HepG2 (cell line): ENCODE data around the gene FAM200B. TPM values are rescaled to one million over a fixed set of nuclear protein-coding genes. Genes with fewer than 3 reads are reported as not detected.

ENCODE experiments used
- KAT2B ChIP-seq: fragments of 150-350 bp; IDR thresholded peaks from 2 replicates; pipeline ENCODE4 v1.6.1; 2014; ENCODE audit warnings: low read depth, low read length, borderline replicate concordance
- LBX2 ChIP-seq: sonication (generic); formaldehyde crosslinking; IDR thresholded peaks from 2 replicates; pipeline ENCODE4 v1.5.0; 2020; ENCODE audit warnings: missing genetic modification reagents, mild to moderate bottlenecking, borderline replicate concordance
- MTF1 ChIP-seq: sonication (generic); formaldehyde crosslinking; IDR thresholded peaks from 2 replicates; pipeline ENCODE4 v1.5.0; 2020; ENCODE audit warnings: missing genetic modification reagents
- NFE2L1 ChIP-seq: sonication (generic); formaldehyde crosslinking; IDR thresholded peaks from 2 replicates; pipeline ENCODE4 v1.4.0; 2020; ENCODE audit warnings: missing genetic modification reagents, mild to moderate bottlenecking, borderline replicate concordance
- POGK ChIP-seq: sonication (generic); formaldehyde crosslinking; conservative IDR thresholded peaks from 2 replicates; pipeline ENCODE4 v1.8.0; 2022; ENCODE audit warnings: mild to moderate bottlenecking, moderate library complexity, missing genetic modification reagents
- REPIN1 ChIP-seq: sonication (generic); formaldehyde crosslinking; IDR thresholded peaks from 2 replicates; pipeline ENCODE4 v1.8.0; 2022; ENCODE audit warnings: missing genetic modification reagents, low read depth, mild to moderate bottlenecking, borderline replicate concordance
- SKI ChIP-seq: fragments of 450-650 bp; IDR thresholded peaks from one replicate; pipeline ENCODE4 v1.6.1; 2018; ENCODE audit warnings: mild to moderate bottlenecking; ENCODE audit not compliant: partially characterized antibody
- SP2 ChIP-seq: sonication (generic); formaldehyde crosslinking; IDR thresholded peaks from 2 replicates; pipeline ENCODE4 v1.5.1; 2020; ENCODE audit warnings: mild to moderate bottlenecking, missing genetic modification reagents
- TRIM22 ChIP-seq: fragments of 450-650 bp; IDR thresholded peaks from 2 replicates; pipeline ENCODE4 v1.6.1; 2017
- XRCC5 ChIP-seq: fragments of 200-400 bp; formaldehyde crosslinking; optimal IDR thresholded peaks from 2 replicates; pipeline ENCODE3; 2017; ENCODE audit warnings: mild to moderate bottlenecking, low read length
- ZBED4 ChIP-seq: sonication (generic); formaldehyde crosslinking; IDR thresholded peaks from 2 replicates; pipeline ENCODE4 v1.4.0; 2020; ENCODE audit warnings: missing genetic modification reagents, borderline replicate concordance
- ZBTB49 ChIP-seq: sonication (generic); formaldehyde crosslinking; IDR thresholded peaks from 2 replicates; pipeline ENCODE4 v1.4.0; 2020; ENCODE audit warnings: missing genetic modification reagents, borderline replicate concordance
- ZNF138 ChIP-seq: sonication (generic); formaldehyde crosslinking; IDR thresholded peaks from 2 replicates; pipeline ENCODE4 v1.5.0; 2020; ENCODE audit warnings: mild to moderate bottlenecking, low read depth, missing genetic modification reagents
- ZNF572 ChIP-seq: sonication (generic); formaldehyde crosslinking; IDR thresholded peaks from 2 replicates; pipeline ENCODE4 v1.5.1; 2020; ENCODE audit warnings: mild to moderate bottlenecking, missing genetic modification reagents
- ZNF598 ChIP-seq: sonication (generic); formaldehyde crosslinking; IDR thresholded peaks from 2 replicates; pipeline ENCODE4 v1.5.1; 2020; ENCODE audit warnings: mild to moderate bottlenecking, missing genetic modification reagents, borderline replicate concordance
- ZUFSP ChIP-seq: sonication (generic); formaldehyde crosslinking; IDR thresholded peaks from 2 replicates; pipeline ENCODE4 v1.9.0; 2021; ENCODE audit warnings: missing genetic modification reagents, mild to moderate bottlenecking, borderline replicate concordance
- polyA plus RNA-seq, 8 experiments: library from polyadenylated mRNA; depleted of rRNA in 3 of 8; stranded (reverse) in 7 of 8; unstranded in 1 of 8; fragments of >200 nt; fragmentation: Illumina TruSeq in 4 of 8; extraction: Trizol in 4 of 8; gene quantifications; 2 replicates each; pipeline versions ENCODE4 v1.2.1 to v1.2.3, GENCODE V29; 2011 to 2016; ENCODE audit warnings: low read depth in 4 of 8, missing spikeins in 1 of 8, mixed read lengths in 1 of 8; ENCODE audit not compliant: insufficient read depth in 1 of 8
- total RNA-seq, 5 experiments: library from RNA; depleted of rRNA; stranded (reverse); fragments of >200 nt; fragmentation: Illumina TruSeq; extraction: Trizol; gene quantifications; 2 replicates each; pipeline ENCODE4 v1.2.3, GENCODE V29; 2016; ENCODE audit warnings: low read depth in 1 of 5

Gene FAM200B
- total and polyA plus RNA-seq, 2 of the 13 experiments (the other 11 are each of a cell fraction or from before 2014, with no cell fraction given) = 25.6 to 41.8 TPM

DNA sequence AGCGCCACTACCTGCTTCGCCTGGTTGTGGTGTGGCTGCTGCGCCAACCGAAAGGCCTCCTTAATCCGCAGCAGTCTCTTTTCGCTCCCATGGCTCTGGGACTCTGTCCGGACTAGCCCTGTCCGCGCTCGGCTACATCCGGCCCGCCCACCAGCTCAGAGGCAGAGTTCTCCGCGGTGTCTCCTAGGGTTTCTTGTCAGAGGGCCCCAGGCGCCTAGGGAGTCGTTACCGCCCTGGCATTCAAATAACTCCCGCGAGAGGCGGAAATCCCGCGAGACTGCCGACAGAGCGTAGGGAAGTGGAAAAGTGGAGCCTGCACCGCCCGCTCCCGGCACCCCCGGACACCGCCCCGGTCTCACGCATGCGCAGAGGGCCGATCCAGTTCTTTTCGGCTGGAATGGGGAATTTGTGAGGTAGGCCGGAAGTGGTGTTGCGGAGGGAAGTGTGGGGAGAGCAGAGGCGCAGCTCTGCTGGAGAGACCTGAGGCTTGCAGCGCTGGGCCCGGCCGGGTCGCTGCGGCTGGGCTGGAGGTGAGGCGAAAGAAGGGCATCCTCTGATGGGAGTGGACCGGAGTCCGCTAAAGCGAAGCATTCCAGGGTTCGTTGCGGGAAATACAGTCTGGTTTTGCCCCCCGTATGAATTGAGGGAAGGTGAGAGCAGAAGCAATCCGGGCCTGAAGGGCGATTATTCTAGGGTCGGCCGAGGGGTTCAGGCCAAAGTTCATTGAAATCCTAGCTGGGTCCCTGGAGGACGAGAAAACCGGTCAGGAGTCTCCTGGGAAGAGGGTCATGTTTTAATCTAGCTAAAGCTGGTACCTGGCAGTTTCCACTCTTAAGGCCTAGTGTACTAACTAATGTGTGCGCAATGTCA lies at the start of gene FAM200B (continued):
- TF ChIP-seq ZUFSP (CRISPR knock-in tag) (no peak), MTF1 (CRISPR knock-in tag) (no peak), ZBTB49 (CRISPR knock-in tag) (no peak), ZNF598 (CRISPR knock-in tag) (peak; percentile 91), POGK (peak; percentile 94), ZNF138 (CRISPR knock-in tag) (no peak), TRIM22 (no peak), ZNF572 (peak; percentile 96), KAT2B (no peak), SKI (no peak), ZBED4 (peak; percentile 61; the same call in 1 of the 2 replicates), SP2 (CRISPR knock-in tag) (0 out of 2 replicates have a peak, but pooled peaks have one; percentile 48), LBX2 (CRISPR knock-in tag) (no peak; the same call in 1 of the 2 replicates), REPIN1 (CRISPR knock-in tag) (no peak; the same call in 1 of the 2 replicates), XRCC5 (no peak), NFE2L1 (no peak)
